ENCODE results near the gene RGL1.

RGL1 gene

GRCh38 chr1:183918589-183918988, 113.7 kb downstream of the RGL1 start:
- H3K9ac ChIP-seq (ENCODE audit: low read depth, low read length): no peak overlapping the region

GRCh38 chr1:183920651-183921050, 115.7 kb downstream of the RGL1 start:
- H3K4me1 ChIP-seq (ENCODE audit: insufficient read depth, low read length): no peaks in the 10 kb centered on the region
- no peak overlapping the region for H3K27ac ChIP-seq (ENCODE audit: low read depth, low read length)
- peaks cover 47% of the 10 kb centered on the region; the same call in 1 of the 2 replicates for H3K36me3 ChIP-seq (ENCODE audit: insufficient read depth, low read length)
- H3K9me3 ChIP-seq (ENCODE audit: insufficient read depth, low read depth, low read length): no peaks in the 10 kb centered on the region
- no peaks in the 10 kb centered on the region for H3K27me3 ChIP-seq (ENCODE audit: insufficient read depth, low read length)
- no peak overlapping the region for H3K9ac ChIP-seq (ENCODE audit: low read depth, low read length)
- WGBS: 84% methylated on average over 1 of the region's 3 CpGs
- no peak overlapping the region for H3K4me3 ChIP-seq (ENCODE audit: low read length)

More at GRCh38 chr1:183918589-183918988, 113.7 kb downstream of the RGL1 start:
- peaks cover 54% of the 10 kb centered on the region; the same call in 1 of the 2 replicates for H3K36me3 ChIP-seq (ENCODE audit: insufficient read depth, low read length)
- no peaks in the 10 kb centered on the region for H3K4me1 ChIP-seq (ENCODE audit: insufficient read depth, low read length)
- H3K27ac ChIP-seq (ENCODE audit: low read depth, low read length): no peak overlapping the region
- no peaks in the 10 kb centered on the region for H3K27me3 ChIP-seq (ENCODE audit: insufficient read depth, low read length)
- WGBS: 86% methylated on average over 6 of the region's 6 CpGs
- no peak overlapping the region for H3K4me3 ChIP-seq (ENCODE audit: low read length)
- no peaks in the 10 kb centered on the region for H3K9me3 ChIP-seq (ENCODE audit: insufficient read depth, low read depth, low read length)

- WGBS: 93% methylated on average over 15 of the region's 15 CpGs
- H3K36me3 ChIP-seq (ENCODE audit: insufficient read depth, low read length): peaks cover 53% of the 10 kb centered on the region; the same call in 1 of the 2 replicates
These were observed 117.3 kb downstream of the RGL1 start for GRCh38 chr1:183922197-183922596.

GRCh38 chr1:183925947-183926346, 121.0 kb downstream of the RGL1 start:
- no peaks in the 10 kb centered on the region for H3K9me3 ChIP-seq (ENCODE audit: insufficient read depth, low read depth, low read length)
- H3K9ac ChIP-seq (ENCODE audit: low read depth, low read length): no peak overlapping the region
- H3K27me3 ChIP-seq (ENCODE audit: insufficient read depth, low read length): no peaks in the 10 kb centered on the region
- peaks cover 29% of the 10 kb centered on the region; the same call in 1 of the 2 replicates for H3K36me3 ChIP-seq (ENCODE audit: insufficient read depth, low read length)
- H3K4me3 ChIP-seq (ENCODE audit: low read length): no peak overlapping the region
- no peak overlapping the region for H3K27ac ChIP-seq (ENCODE audit: low read depth, low read length)
- H3K4me1 ChIP-seq (ENCODE audit: insufficient read depth, low read length): no peaks in the 10 kb centered on the region
- 89% methylated on average over 8 of the region's 8 CpGs for WGBS

More at GRCh38 chr1:183922197-183922596, 117.3 kb downstream of the RGL1 start:
- Histone ChIP-seq H3K4me1 (ENCODE audit: insufficient read depth, low read length) (no peaks in the 10 kb centered on the region), H3K27ac (ENCODE audit: low read depth, low read length) (no peak overlapping the region), H3K27me3 (ENCODE audit: insufficient read depth, low read length) (no peaks in the 10 kb centered on the region), H3K9me3 (ENCODE audit: insufficient read depth, low read depth, low read length) (no peaks in the 10 kb centered on the region), H3K4me3 (ENCODE audit: low read length) (no peak overlapping the region), H3K9ac (ENCODE audit: low read depth, low read length) (no peak overlapping the region)

GRCh38 chr1:183926983-183927382, 122.1 kb downstream of the RGL1 start:
- Histone ChIP-seq H3K27ac (ENCODE audit: low read depth, low read length) (no peak overlapping the region), H3K9me3 (ENCODE audit: insufficient read depth, low read depth, low read length) (no peaks in the 10 kb centered on the region), H3K4me3 (ENCODE audit: low read length) (no peak overlapping the region), H3K9ac (ENCODE audit: low read depth, low read length) (no peak overlapping the region), H3K27me3 (ENCODE audit: insufficient read depth, low read length) (no peaks in the 10 kb centered on the region), H3K4me1 (ENCODE audit: insufficient read depth, low read length) (no peaks in the 10 kb centered on the region), H3K36me3 (ENCODE audit: insufficient read depth, low read length) (peaks cover 29% of the 10 kb centered on the region; the same call in 1 of the 2 replicates)
- WGBS: over 99% methylated on average over 5 of the region's 5 CpGs

- Histone ChIP-seq H3K9ac (ENCODE audit: low read depth, low read length) (no peak overlapping the region), H3K27me3 (ENCODE audit: insufficient read depth, low read length) (no peaks in the 10 kb centered on the region; the same call in 1 of the 2 replicates), H3K4me3 (ENCODE audit: low read length) (no peak overlapping the region), H3K4me1 (ENCODE audit: insufficient read depth, low read length) (no peaks in the 10 kb centered on the region), H3K9me3 (ENCODE audit: insufficient read depth, low read depth, low read length) (no peaks in the 10 kb centered on the region), H3K36me3 (ENCODE audit: insufficient read depth, low read length) (peaks cover 5% of the 10 kb centered on the region; the same call in 1 of the 2 replicates), H3K27ac (ENCODE audit: low read depth, low read length) (no peak overlapping the region)
- 94% methylated on average over 1 of the region's 2 CpGs for WGBS
These were observed 126.8 kb downstream of the RGL1 start for GRCh38 chr1:183931646-183932271.

GRCh38 chr1:183932412-183932811, 127.5 kb downstream of the RGL1 start:
- H3K27me3 ChIP-seq (ENCODE audit: insufficient read depth, low read length): no peaks in the 10 kb centered on the region; the same call in 1 of the 2 replicates
- WGBS: 83% methylated on average over 15 of the region's 15 CpGs
- H3K4me1 ChIP-seq (ENCODE audit: insufficient read depth, low read length): no peaks in the 10 kb centered on the region
- no peaks in the 10 kb centered on the region for H3K9me3 ChIP-seq (ENCODE audit: insufficient read depth, low read depth, low read length)
- H3K9ac ChIP-seq (ENCODE audit: low read depth, low read length): no peak overlapping the region
- no peaks in the 10 kb centered on the region; the same call in 1 of the 2 replicates for H3K36me3 ChIP-seq (ENCODE audit: insufficient read depth, low read length)
- no peak overlapping the region for H3K4me3 ChIP-seq (ENCODE audit: low read length)
- no peak overlapping the region for H3K27ac ChIP-seq (ENCODE audit: low read depth, low read length)

GRCh38 chr1:183933528-183934179, 128.7 kb downstream of the RGL1 start:
- WGBS: 99% methylated on average over 3 of the region's 4 CpGs
- H3K4me1 ChIP-seq (ENCODE audit: insufficient read depth, low read length): no peaks in the 10 kb centered on the region
- no peak overlapping the region for H3K9ac ChIP-seq (ENCODE audit: low read depth, low read length)
- H3K27ac ChIP-seq (ENCODE audit: low read depth, low read length): no peak overlapping the region
- H3K4me3 ChIP-seq (ENCODE audit: low read length): no peak overlapping the region
- no peaks in the 10 kb centered on the region; the same call in 1 of the 2 replicates for H3K36me3 ChIP-seq (ENCODE audit: insufficient read depth, low read length)
- H3K27me3 ChIP-seq (ENCODE audit: insufficient read depth, low read length): no peaks in the 10 kb centered on the region; the same call in 1 of the 2 replicates
- H3K9me3 ChIP-seq (ENCODE audit: insufficient read depth, low read depth, low read length): no peaks in the 10 kb centered on the region

- Histone ChIP-seq H3K4me1 (ENCODE audit: insufficient read depth, low read length) (no peaks in the 10 kb centered on the region), H3K36me3 (ENCODE audit: insufficient read depth, low read length) (no peaks in the 10 kb centered on the region; the same call in 1 of the 2 replicates), H3K9ac (ENCODE audit: low read depth, low read length) (no peak overlapping the region), H3K9me3 (ENCODE audit: insufficient read depth, low read depth, low read length) (no peaks in the 10 kb centered on the region), H3K27me3 (ENCODE audit: insufficient read depth, low read length) (no peaks in the 10 kb centered on the region; the same call in 1 of the 2 replicates), H3K27ac (ENCODE audit: low read depth, low read length) (no peak overlapping the region), H3K4me3 (ENCODE audit: low read length) (no peak overlapping the region)
- WGBS: 89% methylated on average over 5 of the region's 6 CpGs
These were observed 129.4 kb downstream of the RGL1 start for GRCh38 chr1:183934314-183934713.

GRCh38 chr1:183936009-183936408, 131.1 kb downstream of the RGL1 start:
- Histone ChIP-seq H3K4me1 (ENCODE audit: insufficient read depth, low read length) (no peaks in the 10 kb centered on the region), H3K36me3 (ENCODE audit: insufficient read depth, low read length) (no peaks in the 10 kb centered on the region; the same call in 1 of the 2 replicates), H3K27me3 (ENCODE audit: insufficient read depth, low read length) (no peaks in the 10 kb centered on the region; the same call in 1 of the 2 replicates), H3K9ac (ENCODE audit: low read depth, low read length) (no peak overlapping the region), H3K9me3 (ENCODE audit: insufficient read depth, low read depth, low read length) (no peaks in the 10 kb centered on the region), H3K27ac (ENCODE audit: low read depth, low read length) (no peak overlapping the region), H3K4me3 (ENCODE audit: low read length) (no peak overlapping the region)
- WGBS: 94% methylated on average over 7 of the region's 7 CpGs

- H3K9ac ChIP-seq (ENCODE audit: low read depth, low read length): no peak overlapping the region
- H3K4me1 ChIP-seq (ENCODE audit: insufficient read depth, low read length): no peaks in the 10 kb centered on the region
- H3K27ac ChIP-seq (ENCODE audit: low read depth, low read length): no peak overlapping the region
- no peaks in the 10 kb centered on the region for H3K9me3 ChIP-seq (ENCODE audit: insufficient read depth, low read depth, low read length)
- 96% methylated on average over 7 of the region's 7 CpGs for WGBS
- no peaks in the 10 kb centered on the region; the same call in 1 of the 2 replicates for H3K27me3 ChIP-seq (ENCODE audit: insufficient read depth, low read length)
- H3K4me3 ChIP-seq (ENCODE audit: low read length): no peak overlapping the region
- no peaks in the 10 kb centered on the region; the same call in 1 of the 2 replicates for H3K36me3 ChIP-seq (ENCODE audit: insufficient read depth, low read length)
These were observed 131.9 kb downstream of the RGL1 start for GRCh38 chr1:183936791-183937190.
